GM18951 (cell line): ENCODE results near the gene GP2.
"Not testable (repeated sequence)": the region's sequence is repeated elsewhere in the genome, so short reads cannot be mapped to it uniquely, and the experiment has no call there.

Experiments used
- POLR2A ChIP-seq: IDR thresholded peaks from 4 replicates; pipeline ENCODE4 v1.6.1; 2011; ENCODE audit warnings: mild to moderate bottlenecking; ENCODE audit not compliant: insufficient read length, insufficient read depth; ENCODE audit errors: extremely low read depth
- in situ Hi-C: fragments of 300-500 bp; cut with MboI; formaldehyde crosslinking; loops from one replicate; pipeline ENCODE4 v1.12.0; 2022; ENCODE audit warnings: low sequenced_read_pairs, mixed read lengths, inconsistent platforms; ENCODE audit not compliant: unreplicated experiment

Gene GP2

DNA sequence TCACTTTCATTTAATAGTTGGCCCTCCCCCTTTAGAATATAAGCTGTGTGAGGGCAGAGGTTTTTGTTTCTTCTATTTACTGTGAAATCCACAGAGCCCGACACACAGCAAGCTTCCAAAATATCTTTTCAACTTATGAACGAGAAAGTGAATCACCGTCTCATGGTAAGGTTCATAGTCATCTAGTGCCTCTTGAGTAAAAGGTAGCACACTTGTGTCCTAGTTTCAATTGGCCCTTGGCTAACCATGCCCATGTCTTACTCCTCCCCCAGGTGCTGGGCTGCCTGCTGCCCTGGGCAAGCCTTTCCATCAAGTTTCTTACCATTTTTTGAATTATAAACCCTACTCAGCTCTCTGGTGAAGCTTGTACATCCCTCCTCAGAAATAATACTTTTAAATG is 12.4 kb upstream of the GP2 start:
- no peak for TF ChIP-seq POLR2A
- in situ Hi-C loops = no loop called here

GRCh38 chr16:20336955-20337354 is 9.6 kb upstream of the GP2 start:
- in situ Hi-C loops = no loop called here
- no peak for TF ChIP-seq POLR2A

DNA sequence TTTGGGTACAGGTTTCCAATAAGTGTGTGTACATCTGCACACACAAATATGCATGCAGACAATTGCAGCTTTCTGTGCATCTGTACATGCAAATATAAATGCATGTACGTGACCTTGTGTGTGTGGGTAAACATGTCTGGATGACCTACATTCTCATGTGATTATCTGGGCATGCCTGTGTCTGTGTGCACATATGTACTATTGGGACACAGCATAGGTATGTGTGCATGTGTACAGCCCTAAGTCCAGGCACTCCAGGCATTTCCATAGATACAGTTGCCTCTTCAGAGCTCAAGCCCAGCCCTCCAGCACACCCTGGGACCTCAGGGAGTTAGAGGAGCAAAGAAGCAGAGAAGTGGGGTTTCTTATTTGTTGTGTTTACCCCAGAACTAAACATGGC is 7.1 kb upstream of the GP2 start:
- TF ChIP-seq POLR2A = no peak
- in situ Hi-C loops = no loop called here

- TF ChIP-seq POLR2A = no peak
- in situ Hi-C loops = no loop called here
These were observed 5.8 kb upstream of the GP2 start for GRCh38 chr16:20333120-20333519.

- TF ChIP-seq POLR2A = no peak
These were observed 5.1 kb upstream of the GP2 start for GRCh38 chr16:20332411-20332810.

GRCh38 chr16:20331635-20332034 is 4.3 kb upstream of the GP2 start:
- no peak for TF ChIP-seq POLR2A
- in situ Hi-C loops = no loop called here

More at GRCh38 chr16:20332411-20332810, 5.1 kb upstream of the GP2 start:
- in situ Hi-C loops = no loop called here

- TF ChIP-seq POLR2A = no peak
- in situ Hi-C loops = no loop called here
These were observed 2.3 kb upstream of the GP2 start for GRCh38 chr16:20329392-20330138.

DNA sequence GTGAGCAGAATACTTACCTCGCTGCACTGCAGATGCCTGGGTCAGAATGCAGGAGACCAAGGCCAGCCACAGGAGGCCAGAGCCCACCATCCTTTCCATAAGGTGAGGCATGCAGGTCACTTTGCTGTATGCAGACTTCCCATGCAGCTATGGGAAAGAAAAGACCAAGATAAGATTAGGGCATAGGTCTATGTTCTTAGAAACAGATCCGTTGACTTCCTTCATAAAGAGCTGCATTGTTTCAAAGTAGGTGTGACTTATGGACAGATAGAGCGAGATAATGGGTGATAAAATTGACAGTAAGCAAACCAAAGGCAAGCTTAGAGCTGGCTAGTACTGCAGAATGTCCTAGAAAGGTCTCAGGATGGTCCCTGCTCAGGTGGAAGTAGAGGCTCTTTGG is 992 bp downstream of the GP2 start:
- in situ Hi-C loops = no loop called here
- no peak for TF ChIP-seq POLR2A

DNA sequence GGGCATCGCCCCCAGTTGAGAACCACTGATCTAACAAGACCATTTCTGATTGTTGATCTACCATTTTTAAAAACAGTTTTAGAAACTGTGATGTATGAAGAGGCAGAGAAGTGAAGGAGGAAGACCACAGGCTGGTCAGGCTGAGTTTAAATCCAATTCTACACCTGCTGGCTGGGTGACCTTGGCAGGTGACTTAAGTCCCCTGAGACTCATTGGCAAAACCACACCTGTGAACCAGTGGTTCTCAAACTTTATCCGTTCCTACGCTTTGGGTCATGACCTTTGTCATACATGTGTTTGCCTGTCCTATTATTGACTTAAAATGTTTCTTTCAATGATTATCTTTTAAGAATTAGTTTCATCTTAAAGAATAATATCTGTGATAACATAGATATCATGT is 2.3 kb downstream of the GP2 start:
- in situ Hi-C loops = no loop called here
- no peak for TF ChIP-seq POLR2A

- in situ Hi-C loops = no loop called here
- no peak for TF ChIP-seq POLR2A
These were observed 3.7 kb downstream of the GP2 start for GRCh38 chr16:20323591-20324117.

GRCh38 chr16:20322696-20323095 is 4.6 kb downstream of the GP2 start:
- in situ Hi-C loops = no loop called here
- TF ChIP-seq POLR2A = no peak

- in situ Hi-C loops = no loop called here
- no peak for TF ChIP-seq POLR2A
These were observed 5.6 kb downstream of the GP2 start for GRCh38 chr16:20321671-20322070.

DNA sequence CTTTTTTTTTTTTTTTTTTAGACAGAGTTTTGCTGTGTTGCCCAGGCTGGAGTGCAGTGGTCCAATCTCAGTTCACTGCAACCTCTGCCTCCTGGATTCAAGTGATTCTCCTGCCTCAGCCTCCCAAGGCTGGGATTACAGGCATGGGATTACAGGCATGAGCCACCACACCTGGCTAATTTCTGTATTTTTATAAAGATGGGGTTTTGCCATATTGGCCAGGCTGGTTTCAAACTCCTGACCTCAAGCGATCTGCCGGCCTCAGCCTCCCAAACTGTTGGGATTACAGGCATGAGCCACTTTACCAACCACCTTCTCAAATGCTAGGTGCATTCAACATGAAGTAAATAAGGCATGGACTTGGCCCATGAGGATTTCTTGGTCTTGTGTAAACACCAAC is 6.3 kb downstream of the GP2 start:
- in situ Hi-C loops = not testable (repeated sequence)

DNA sequence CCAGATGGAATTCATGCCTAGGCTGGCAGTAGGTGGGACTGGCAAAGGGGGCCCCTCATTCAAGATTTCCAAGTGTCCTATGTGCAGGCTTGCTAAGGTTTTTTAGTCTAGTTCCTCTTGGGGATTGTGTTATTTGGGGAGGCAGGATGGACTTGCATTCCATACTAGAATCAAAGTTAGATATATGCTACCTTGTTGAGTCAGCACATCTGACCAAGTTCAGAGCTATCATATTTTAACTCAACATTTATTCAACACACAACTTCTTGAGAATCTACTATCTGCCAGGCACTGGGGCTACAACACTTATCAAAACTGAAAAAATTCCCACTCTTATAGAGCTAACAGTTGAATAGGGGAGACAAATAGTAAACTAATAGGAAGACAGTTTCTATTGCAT is 6.7 kb downstream of the GP2 start:
- TF ChIP-seq POLR2A = no peak
- in situ Hi-C loops = no loop called here
